ENCODE measurements around the gene LINS1. TPM values are rescaled to one million over a fixed set of nuclear protein-coding genes. Genes with fewer than 3 reads are reported as not detected.

Gene LINS1
- total and polyA plus RNA-seq, 4 donors = 17.2 to 34.0 (median 24.5) TPM

GRCh38 chr15:100635406-100636071 is 33.6 kb upstream of the LINS1 start:
- H3K36me3 ChIP-seq (ENCODE audit: control insufficient read depth, insufficient read depth, low read length) = peaks cover 11% of the 10 kb centered on the region
- 55% methylated on average over 9 of the region's 11 CpGs for WGBS (ENCODE audit: insufficient coverage)
- no peaks in the 10 kb centered on the region for H3K9me3 ChIP-seq (ENCODE audit: control insufficient read depth, insufficient read depth, low read length)
- DNase-seq (ENCODE audit: low read depth in 4 of 6, low spot score in 6 of 6) = no peak
- no peak overlapping the region for H3K4me3 ChIP-seq (ENCODE audit: low read depth, low read length)
- peaks cover 8% of the 10 kb centered on the region for H3K4me1 ChIP-seq (ENCODE audit: control insufficient read depth, insufficient read depth, low read length)
- H3K27ac ChIP-seq (ENCODE audit: low read depth, low read length) = no peak overlapping the region
- H3K27me3 ChIP-seq (ENCODE audit: control insufficient read depth, insufficient read depth, low read length) = no peaks in the 10 kb centered on the region

- H3K27me3 ChIP-seq (ENCODE audit: control insufficient read depth, insufficient read depth, low read length) = no peaks in the 10 kb centered on the region
- H3K4me3 ChIP-seq (ENCODE audit: low read depth, low read length) = no peak overlapping the region
- no peak overlapping the region for H3K27ac ChIP-seq (ENCODE audit: low read depth, low read length)
- peaks cover 11% of the 10 kb centered on the region for H3K36me3 ChIP-seq (ENCODE audit: control insufficient read depth, insufficient read depth, low read length)
- peaks cover 8% of the 10 kb centered on the region for H3K4me1 ChIP-seq (ENCODE audit: control insufficient read depth, insufficient read depth, low read length)
- no peak for DNase-seq (ENCODE audit: low read depth in 4 of 6, low spot score in 6 of 6)
- no CpG with 5 or more reads among the region's 1 CpG for WGBS (ENCODE audit: insufficient coverage)
- no peaks in the 10 kb centered on the region for H3K9me3 ChIP-seq (ENCODE audit: control insufficient read depth, insufficient read depth, low read length)
Observed at GRCh38 chr15:100633763-100634075, 31.7 kb upstream of the LINS1 start.

- no peaks in the 10 kb centered on the region for H3K9me3 ChIP-seq (ENCODE audit: control insufficient read depth, insufficient read depth, low read length)
- H3K27ac ChIP-seq (ENCODE audit: low read depth, low read length) = no peak overlapping the region
- WGBS (ENCODE audit: insufficient coverage) = 82% methylated on average over 9 of the region's 10 CpGs
- DNase-seq (ENCODE audit: low read depth in 4 of 6, low spot score in 6 of 6) = no peak
- peaks cover 11% of the 10 kb centered on the region for H3K36me3 ChIP-seq (ENCODE audit: control insufficient read depth, insufficient read depth, low read length)
- H3K4me3 ChIP-seq (ENCODE audit: low read depth, low read length) = no peak overlapping the region
- H3K27me3 ChIP-seq (ENCODE audit: control insufficient read depth, insufficient read depth, low read length) = no peaks in the 10 kb centered on the region
- H3K4me1 ChIP-seq (ENCODE audit: control insufficient read depth, insufficient read depth, low read length) = peaks cover 8% of the 10 kb centered on the region
Observed at GRCh38 chr15:100631831-100632230, 29.8 kb upstream of the LINS1 start.

- no peak overlapping the region for H3K4me3 ChIP-seq (ENCODE audit: low read depth, low read length)
- DNase-seq (ENCODE audit: low read depth in 4 of 6, low spot score in 6 of 6) = no peak
- peaks cover 11% of the 10 kb centered on the region for H3K36me3 ChIP-seq (ENCODE audit: control insufficient read depth, insufficient read depth, low read length)
- H3K4me1 ChIP-seq (ENCODE audit: control insufficient read depth, insufficient read depth, low read length) = peaks cover 4% of the 10 kb centered on the region
- H3K27me3 ChIP-seq (ENCODE audit: control insufficient read depth, insufficient read depth, low read length) = no peaks in the 10 kb centered on the region
- no peak overlapping the region for H3K27ac ChIP-seq (ENCODE audit: low read depth, low read length)
- WGBS (ENCODE audit: insufficient coverage) = 100% methylated on average over 1 of the region's 3 CpGs
- H3K9me3 ChIP-seq (ENCODE audit: control insufficient read depth, insufficient read depth, low read length) = no peaks in the 10 kb centered on the region
Observed at GRCh38 chr15:100628746-100629145, 26.8 kb upstream of the LINS1 start.

DNA sequence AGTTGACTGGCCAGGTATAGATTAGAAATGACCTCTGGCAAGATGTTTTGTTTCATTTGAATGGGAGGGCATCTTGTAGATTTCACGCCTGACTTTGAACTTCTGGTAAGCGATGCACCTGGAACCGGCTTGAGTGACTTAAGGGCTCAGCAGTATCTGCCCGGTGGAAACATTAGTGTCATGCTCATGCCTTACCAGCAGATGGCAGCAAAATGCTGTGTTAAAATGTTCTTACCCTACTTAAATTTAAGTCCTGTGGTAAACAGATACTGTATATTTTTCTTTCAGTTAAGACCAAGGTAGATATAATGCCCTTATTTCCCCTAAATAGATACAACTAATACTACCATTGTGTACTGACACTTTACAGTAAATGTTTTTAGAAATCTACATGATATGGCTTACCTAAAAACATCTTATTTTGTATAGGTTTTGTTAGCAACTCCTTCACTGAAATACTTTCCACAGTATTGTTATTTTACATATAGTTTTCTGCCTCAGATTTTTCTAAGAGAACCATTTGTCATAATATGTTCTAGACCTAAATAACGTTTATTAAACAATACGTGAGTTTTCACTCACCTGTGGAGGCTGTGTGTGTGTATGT is 25.9 kb upstream of the LINS1 start:
- H3K36me3 ChIP-seq (ENCODE audit: control insufficient read depth, insufficient read depth, low read length) = peaks cover 9% of the 10 kb centered on the region
- peak; percentile 65 to 95 (median 75) for DNase-seq (ENCODE audit: low read depth in 4 of 6, low spot score in 6 of 6)
- no peak overlapping the region for H3K4me3 ChIP-seq (ENCODE audit: low read depth, low read length)
- H3K27ac ChIP-seq (ENCODE audit: low read depth, low read length) = no peak overlapping the region
- 33% methylated on average over 1 of the region's 6 CpGs for WGBS (ENCODE audit: insufficient coverage)
- no peaks in the 10 kb centered on the region for H3K27me3 ChIP-seq (ENCODE audit: control insufficient read depth, insufficient read depth, low read length)
- no peaks in the 10 kb centered on the region for H3K9me3 ChIP-seq (ENCODE audit: control insufficient read depth, insufficient read depth, low read length)
- H3K4me1 ChIP-seq (ENCODE audit: control insufficient read depth, insufficient read depth, low read length) = peaks cover 4% of the 10 kb centered on the region

- Histone ChIP-seq H3K4me1 (ENCODE audit: control insufficient read depth, insufficient read depth, low read length) (no peaks in the 10 kb centered on the region), H3K27ac (ENCODE audit: low read depth, low read length) (no peak overlapping the region), H3K27me3 (ENCODE audit: control insufficient read depth, insufficient read depth, low read length) (no peaks in the 10 kb centered on the region), H3K4me3 (ENCODE audit: low read depth, low read length) (no peak overlapping the region), H3K9me3 (ENCODE audit: control insufficient read depth, insufficient read depth, low read length) (no peaks in the 10 kb centered on the region), H3K36me3 (ENCODE audit: control insufficient read depth, insufficient read depth, low read length) (no peaks in the 10 kb centered on the region)
- DNase-seq (ENCODE audit: low read depth in 4 of 6, low spot score in 6 of 6) = no peak
- 100% methylated on average over 2 of the region's 5 CpGs for WGBS (ENCODE audit: insufficient coverage)
Observed at GRCh38 chr15:100623301-100623700, 21.3 kb upstream of the LINS1 start.

DNA sequence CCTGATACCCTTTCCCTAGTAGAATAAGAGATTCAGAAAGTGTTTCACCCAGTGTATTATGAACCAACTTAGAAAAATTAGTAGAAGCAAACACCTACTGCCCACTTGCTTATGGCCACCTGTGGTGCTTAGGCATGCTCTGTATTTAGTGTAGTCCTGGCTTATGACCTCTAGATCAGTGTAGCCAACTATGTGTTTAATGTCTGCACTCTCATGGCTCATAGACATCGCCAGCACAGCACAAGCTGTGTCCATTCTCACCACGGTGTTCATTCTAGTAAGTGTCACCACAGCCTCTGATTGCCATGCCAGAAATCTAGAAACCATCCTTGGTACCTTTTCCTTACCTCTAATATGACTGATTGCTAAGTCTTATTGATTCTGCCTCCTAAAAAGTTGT is 14.7 kb upstream of the LINS1 start:
- DNase-seq (ENCODE audit: low read depth in 4 of 6, low spot score in 6 of 6) = no peak
- H3K4me3 ChIP-seq (ENCODE audit: low read depth, low read length) = no peak overlapping the region
- H3K27ac ChIP-seq (ENCODE audit: low read depth, low read length) = no peak overlapping the region
- H3K4me1 ChIP-seq (ENCODE audit: control insufficient read depth, insufficient read depth, low read length) = no peaks in the 10 kb centered on the region
- no peaks in the 10 kb centered on the region for H3K9me3 ChIP-seq (ENCODE audit: control insufficient read depth, insufficient read depth, low read length)
- peaks cover 14% of the 10 kb centered on the region for H3K36me3 ChIP-seq (ENCODE audit: control insufficient read depth, insufficient read depth, low read length)
- H3K27me3 ChIP-seq (ENCODE audit: control insufficient read depth, insufficient read depth, low read length) = no peaks in the 10 kb centered on the region
- WGBS (ENCODE audit: insufficient coverage) = 80% methylated on average over 2 of the region's 2 CpGs

- Histone ChIP-seq H3K9me3 (ENCODE audit: control insufficient read depth, insufficient read depth, low read length) (no peaks in the 10 kb centered on the region), H3K4me1 (ENCODE audit: control insufficient read depth, insufficient read depth, low read length) (no peaks in the 10 kb centered on the region), H3K27me3 (ENCODE audit: control insufficient read depth, insufficient read depth, low read length) (no peaks in the 10 kb centered on the region), H3K4me3 (ENCODE audit: low read depth, low read length) (no peak overlapping the region), H3K27ac (ENCODE audit: low read depth, low read length) (no peak overlapping the region), H3K36me3 (ENCODE audit: control insufficient read depth, insufficient read depth, low read length) (peaks cover 22% of the 10 kb centered on the region)
- WGBS (ENCODE audit: insufficient coverage) = no CpG with 5 or more reads among the region's 5 CpGs
- no peak for DNase-seq (ENCODE audit: low read depth in 4 of 6, low spot score in 6 of 6)
Observed at GRCh38 chr15:100615801-100616200, 13.8 kb upstream of the LINS1 start.

GRCh38 chr15:100614918-100615317 is 12.9 kb upstream of the LINS1 start:
- no CpG with 5 or more reads among the region's 4 CpGs for WGBS (ENCODE audit: insufficient coverage)
- H3K27me3 ChIP-seq (ENCODE audit: control insufficient read depth, insufficient read depth, low read length) = no peaks in the 10 kb centered on the region
- no peak overlapping the region for H3K4me3 ChIP-seq (ENCODE audit: low read depth, low read length)
- peaks cover 25% of the 10 kb centered on the region for H3K36me3 ChIP-seq (ENCODE audit: control insufficient read depth, insufficient read depth, low read length)
- H3K27ac ChIP-seq (ENCODE audit: low read depth, low read length) = no peak overlapping the region
- DNase-seq (ENCODE audit: low read depth in 4 of 6, low spot score in 6 of 6) = no peak
- no peaks in the 10 kb centered on the region for H3K4me1 ChIP-seq (ENCODE audit: control insufficient read depth, insufficient read depth, low read length)
- no peaks in the 10 kb centered on the region for H3K9me3 ChIP-seq (ENCODE audit: control insufficient read depth, insufficient read depth, low read length)

DNA sequence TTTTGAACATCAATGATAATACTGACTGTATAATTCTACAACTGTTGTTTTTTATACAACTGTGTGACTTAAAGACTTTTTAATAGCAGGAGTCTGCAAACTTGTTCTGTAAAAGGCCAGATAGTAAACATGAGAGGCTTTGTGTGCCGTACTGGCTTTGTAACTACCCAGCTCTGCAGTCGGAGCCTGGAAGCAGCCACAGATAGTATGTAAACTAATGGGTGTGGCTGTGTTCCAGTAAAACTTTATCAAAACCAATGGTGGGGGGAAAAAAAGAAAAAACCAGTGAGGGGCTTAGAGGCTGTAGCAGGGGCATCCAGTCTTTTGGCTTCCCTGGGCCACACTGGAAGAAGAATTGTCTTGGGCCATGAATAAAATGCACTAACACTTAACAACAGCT is 12.4 kb upstream of the LINS1 start:
- no peak overlapping the region for H3K27ac ChIP-seq (ENCODE audit: low read depth, low read length)
- H3K27me3 ChIP-seq (ENCODE audit: control insufficient read depth, insufficient read depth, low read length) = no peaks in the 10 kb centered on the region
- 88% methylated on average over 2 of the region's 2 CpGs for WGBS (ENCODE audit: insufficient coverage)
- peaks cover 25% of the 10 kb centered on the region for H3K36me3 ChIP-seq (ENCODE audit: control insufficient read depth, insufficient read depth, low read length)
- H3K4me1 ChIP-seq (ENCODE audit: control insufficient read depth, insufficient read depth, low read length) = no peaks in the 10 kb centered on the region
- DNase-seq (ENCODE audit: low read depth in 4 of 6, low spot score in 6 of 6) = no peak
- H3K4me3 ChIP-seq (ENCODE audit: low read depth, low read length) = no peak overlapping the region
- no peaks in the 10 kb centered on the region for H3K9me3 ChIP-seq (ENCODE audit: control insufficient read depth, insufficient read depth, low read length)
